Pulmonary artery endothelial cell (primary cell): ENCODE measurements around the gene ZNF316. TPM values are rescaled to one million over a fixed set of nuclear protein-coding genes. Genes with fewer than 3 reads are reported as not detected.
"Not testable (repeated sequence)": the region's sequence is repeated elsewhere in the genome, so short reads cannot be mapped to it uniquely, and the experiment has no call there.

Source experiments
- DNase-seq: peaks from one replicate; pipeline ENCODE4 v3.0.0-alpha.2; 2011; ENCODE audit warnings: low read depth, low spot score
- total RNA-seq: library from RNA; depleted of rRNA; stranded (reverse); fragments of >200 nt; gene quantifications from 2 replicates; pipeline ENCODE4 v1.2.3, GENCODE V29; 2014

The ZNF316 gene
- total RNA-seq, 1 donor from 2014 or later: 10.7 TPM

- DNase-seq: no peak
Observed at GRCh38 chr7:6621195-6622133, 15.7 kb upstream of the ZNF316 start.

DNA sequence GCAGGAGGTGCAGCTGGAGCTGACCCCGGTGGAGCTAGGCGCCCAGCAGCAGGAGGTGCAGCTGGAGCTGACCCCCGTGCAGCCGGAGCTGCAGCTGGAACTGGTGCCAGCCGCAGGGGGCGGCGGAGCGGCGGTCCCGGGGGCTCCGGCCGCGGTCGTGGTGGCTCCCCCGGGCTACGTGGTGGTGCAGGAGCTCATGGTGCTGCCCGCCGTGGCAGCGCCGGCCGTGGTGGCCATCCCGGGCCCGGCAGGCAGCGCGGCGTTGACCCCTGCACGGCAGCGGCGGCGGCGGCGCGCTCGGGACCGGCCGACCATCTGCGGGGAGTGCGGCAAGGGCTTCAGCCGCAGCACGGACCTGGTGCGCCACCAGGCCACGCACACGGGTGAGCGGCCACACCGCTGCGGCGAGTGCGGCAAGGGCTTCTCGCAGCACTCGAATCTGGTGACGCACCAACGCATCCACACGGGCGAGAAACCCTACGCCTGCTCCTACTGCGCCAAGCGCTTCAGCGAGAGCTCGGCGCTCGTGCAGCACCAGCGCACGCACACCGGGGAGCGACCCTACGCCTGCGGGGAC lies 14.9 kb upstream of the ZNF316 start:
- DNase-seq: no peak

DNA sequence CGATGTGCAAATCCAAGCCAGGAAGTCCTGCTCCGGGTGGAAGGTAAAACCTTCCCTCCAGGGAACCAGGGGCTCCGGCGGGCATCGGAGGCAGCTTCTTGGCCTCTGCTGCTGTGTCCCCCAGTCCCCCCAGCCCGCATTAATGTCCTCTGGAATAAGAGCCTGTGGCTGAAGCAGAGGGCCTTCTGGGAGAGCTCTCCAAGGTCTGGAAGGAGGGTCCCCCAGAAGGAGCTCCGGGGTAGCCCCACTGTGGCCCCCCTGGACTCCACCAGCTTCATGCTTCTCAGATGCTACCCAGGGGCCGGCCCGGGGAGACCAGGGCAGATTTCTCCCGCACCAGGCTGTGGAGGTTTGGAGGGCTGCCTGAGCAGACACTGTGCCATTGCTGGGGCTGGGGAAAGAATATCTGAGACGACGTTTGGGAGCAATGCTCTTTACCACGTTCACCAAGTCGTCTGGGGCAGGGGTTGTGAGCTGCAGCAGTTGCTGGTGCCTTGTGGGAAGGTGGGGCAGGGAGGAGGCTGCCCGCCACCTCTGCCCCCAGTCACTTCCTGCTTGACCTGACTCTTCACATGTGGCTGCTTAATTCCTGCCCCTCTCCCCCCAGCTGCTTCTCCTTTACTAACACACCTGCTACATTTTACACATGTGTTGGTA lies 13.4 kb upstream of the ZNF316 start:
- DNase-seq: no peak

GRCh38 chr7:6624246-6624611 lies 12.9 kb upstream of the ZNF316 start:
- DNase-seq: no peak

DNA sequence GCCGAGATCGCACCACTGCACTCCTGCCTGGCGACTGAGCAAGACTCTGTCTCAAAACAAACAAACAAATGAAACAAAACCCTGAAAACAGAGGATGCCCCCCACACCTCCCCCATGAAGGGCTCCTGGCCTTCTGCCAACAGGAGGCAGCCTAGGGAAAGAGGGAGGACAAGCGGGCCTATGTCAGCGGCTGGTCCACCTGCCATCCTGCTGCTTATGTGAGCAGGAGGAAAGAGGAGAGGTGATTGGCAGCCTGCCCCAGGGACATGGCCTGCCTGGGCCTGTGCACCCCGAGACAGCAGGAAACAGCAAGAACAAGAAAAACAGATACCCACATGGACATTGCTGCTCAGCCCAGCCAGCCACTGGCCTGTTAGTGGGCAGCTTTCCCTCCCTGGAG lies 9.1 kb upstream of the ZNF316 start:
- DNase-seq: no peak

- DNase-seq: no peak
Observed at GRCh38 chr7:6630007-6630849, 6.9 kb upstream of the ZNF316 start.

DNA sequence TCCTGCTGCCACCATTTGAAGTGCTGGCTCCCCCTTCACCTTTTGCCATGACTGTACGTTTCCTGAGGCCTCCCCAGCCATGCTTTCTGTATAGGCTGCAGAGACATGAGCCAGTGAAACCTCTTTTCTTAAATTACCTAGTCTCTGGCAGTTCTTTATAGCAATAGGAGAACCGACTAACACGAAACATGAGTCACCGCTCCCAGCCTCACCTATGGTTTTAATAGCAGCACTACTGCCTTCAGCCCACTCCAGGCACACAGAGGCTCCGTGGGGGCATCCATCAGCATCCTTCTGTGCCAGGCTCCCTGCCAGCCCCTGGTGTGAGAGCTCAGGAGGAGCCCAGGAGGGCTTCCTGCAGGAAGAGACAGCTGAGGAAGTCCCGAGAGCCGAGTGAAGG lies 5.5 kb upstream of the ZNF316 start:
- no peak for DNase-seq

DNA sequence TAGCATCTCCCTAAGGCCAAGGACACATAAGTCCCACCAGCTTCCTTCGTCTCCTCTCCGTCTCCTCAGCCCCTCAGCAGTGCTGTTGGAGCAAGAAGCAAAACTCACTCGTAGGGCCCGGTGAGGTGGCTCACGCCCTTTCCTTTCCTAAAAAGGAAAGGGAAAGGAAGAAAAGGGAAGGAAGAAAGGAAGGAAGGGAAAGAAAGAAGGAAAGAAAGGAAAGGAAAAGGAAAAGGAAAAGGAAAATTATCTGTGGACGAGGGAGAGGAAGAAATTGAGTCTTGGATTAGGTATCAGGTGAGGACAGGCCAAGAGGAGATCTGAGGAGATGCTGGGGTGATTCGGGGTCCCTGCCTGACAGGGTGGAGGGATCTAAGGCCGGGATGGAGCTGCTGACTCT lies 3.1 kb upstream of the ZNF316 start:
- DNase-seq: no peak

GRCh38 chr7:6634971-6635370 lies 2.1 kb upstream of the ZNF316 start:
- DNase-seq: not testable (repeated sequence)

GRCh38 chr7:6637544-6638229 lies 569 bp downstream of the ZNF316 start:
- no peak for DNase-seq

DNA sequence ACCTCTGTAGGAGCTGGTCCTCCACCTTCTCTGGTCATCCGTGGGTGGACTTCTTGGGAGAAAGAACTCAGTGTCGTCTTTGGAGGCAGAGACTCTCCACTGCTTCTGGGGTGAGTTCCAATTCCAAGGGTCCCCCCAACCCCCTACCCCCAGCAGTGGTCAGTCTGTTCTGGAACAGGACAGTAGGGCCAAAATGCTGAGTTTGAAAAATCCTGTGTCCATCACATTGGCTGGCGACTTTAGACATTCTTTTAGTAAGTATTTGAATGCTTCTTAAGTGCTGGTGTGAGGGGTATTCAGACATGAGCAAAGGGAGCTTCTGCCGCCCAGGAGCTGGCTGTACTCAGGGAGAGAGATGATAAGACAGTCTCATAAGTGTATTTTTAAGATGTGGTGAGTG lies 1.9 kb downstream of the ZNF316 start:
- DNase-seq: no peak

DNA sequence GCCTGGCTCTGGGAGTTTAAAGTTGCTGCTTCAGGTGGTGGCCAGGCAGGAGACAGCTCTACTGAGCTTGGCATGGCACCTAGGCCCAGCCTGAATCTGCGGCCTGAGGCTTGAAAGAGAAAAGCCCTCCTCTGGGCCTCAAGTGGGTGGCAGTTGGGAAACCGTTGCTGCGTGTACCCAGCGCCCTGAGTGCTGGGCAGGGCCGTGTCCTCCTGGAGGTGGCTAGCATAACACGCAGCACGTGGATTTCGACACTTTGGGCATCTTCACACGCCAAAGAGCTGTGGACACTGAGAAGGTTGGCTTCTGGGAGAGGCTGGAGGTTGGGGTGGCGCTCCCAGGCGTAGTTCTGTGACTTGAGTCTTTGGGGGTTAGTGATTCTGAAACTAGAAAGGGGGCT lies 2.5 kb downstream of the ZNF316 start:
- DNase-seq: no peak

GRCh38 chr7:6640246-6640721 lies 3.2 kb downstream of the ZNF316 start:
- peak; percentile 8 for DNase-seq

- no peak for DNase-seq
Observed at GRCh38 chr7:6641305-6642035, 4.4 kb downstream of the ZNF316 start.

DNA sequence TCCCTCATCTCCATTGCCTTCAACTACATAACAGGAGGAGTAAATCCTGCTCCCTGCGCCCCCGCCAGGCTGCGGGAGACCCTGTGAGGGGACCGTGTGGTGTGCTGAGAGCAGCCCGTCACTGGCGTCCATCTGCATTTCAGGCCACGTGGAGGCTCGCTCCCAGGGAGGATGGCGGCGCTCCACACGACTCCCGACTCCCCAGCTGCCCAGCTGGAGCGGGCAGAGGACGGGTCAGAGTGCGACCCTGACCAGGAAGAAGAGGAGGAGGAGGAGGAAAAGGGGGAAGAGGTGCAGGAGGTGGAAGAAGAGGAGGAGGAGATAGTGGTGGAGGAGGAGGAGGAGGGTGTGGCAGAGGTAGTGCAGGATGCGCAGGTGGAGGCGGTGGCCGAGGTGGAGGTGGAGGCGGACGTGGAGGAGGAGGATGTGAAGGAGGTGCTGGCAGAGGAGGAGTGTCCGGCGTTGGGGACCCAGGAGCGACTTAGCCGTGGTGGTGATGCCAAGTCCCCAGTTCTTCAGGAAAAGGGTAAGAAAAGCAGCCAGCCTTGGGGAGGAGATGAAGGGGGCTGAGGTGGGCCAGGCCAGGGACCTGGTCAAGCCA lies 5.2 kb downstream of the ZNF316 start:
- no peak for DNase-seq

DNA sequence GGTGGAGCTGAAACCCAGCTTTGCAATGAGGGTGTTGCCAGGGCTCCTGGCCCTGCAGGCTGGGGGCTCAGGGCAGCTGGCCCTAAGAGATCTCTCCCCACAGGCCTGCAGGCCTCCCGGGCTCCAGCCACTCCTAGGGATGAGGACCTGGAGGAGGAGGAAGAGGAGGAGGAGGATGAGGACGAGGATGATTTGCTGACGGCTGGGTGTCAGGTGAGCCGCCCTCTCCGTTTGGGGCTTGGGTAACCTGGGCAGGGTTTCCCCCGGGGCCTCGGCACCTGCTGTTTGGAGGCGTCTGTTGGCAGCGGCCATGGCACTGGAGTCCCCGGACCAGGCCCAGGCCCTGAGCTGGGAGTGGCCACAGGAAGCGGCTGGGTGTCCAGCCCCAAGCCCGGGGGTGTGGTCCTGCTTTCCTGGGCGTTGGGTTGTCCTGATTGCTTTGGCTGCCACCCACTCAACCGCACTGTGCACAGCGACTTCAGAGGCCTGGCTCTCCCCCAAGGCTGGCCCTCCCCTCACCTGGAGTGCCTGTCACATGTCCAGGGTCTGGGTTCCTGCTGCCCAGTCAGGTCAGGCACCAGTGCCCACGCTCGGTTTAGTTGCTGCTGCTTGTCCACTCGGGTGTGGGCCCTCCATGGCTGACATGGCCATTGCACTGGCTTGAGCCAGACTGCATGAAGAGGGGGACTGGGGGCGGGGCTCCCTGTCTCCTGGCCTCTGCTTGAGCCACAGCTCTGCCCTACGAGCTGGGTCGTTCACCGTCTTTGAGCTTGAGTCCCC lies 5.9 kb downstream of the ZNF316 start:
- no peak for DNase-seq

DNA sequence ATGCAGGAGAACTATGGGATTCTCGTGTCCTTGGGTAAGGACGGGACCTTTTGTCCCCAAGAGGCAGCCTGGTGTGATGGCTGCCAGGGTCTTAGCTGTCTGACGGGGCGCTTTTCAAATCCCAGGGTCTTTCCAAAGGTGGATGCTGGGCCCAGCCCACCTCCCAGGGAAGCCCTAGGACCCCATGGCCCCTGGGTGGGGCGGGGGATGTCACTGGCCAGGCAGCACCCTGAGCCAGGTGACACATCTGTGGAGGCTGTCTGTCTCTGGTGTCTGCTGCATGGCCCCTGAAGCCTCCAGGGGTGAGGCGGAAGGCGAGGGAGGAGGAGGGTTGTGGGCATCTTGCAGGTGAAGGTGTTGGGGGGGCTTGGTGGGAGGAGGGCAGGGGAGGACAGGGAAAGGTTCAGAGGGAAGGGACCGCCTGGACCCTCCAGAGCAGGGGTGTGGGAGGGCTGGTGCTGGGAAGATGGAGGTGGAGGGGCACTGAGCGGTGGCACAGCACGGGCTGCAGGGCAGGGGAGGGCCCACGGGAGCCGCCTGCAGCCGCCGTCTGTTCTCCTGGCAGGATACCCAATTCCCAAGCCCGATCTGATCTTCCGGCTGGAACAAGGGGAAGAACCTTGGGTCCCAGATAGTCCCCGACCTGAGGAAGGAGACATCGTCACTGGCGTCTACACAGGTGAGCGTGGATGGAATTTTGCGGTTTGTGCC lies 7.0 kb downstream of the ZNF316 start:
- DNase-seq: no peak

DNA sequence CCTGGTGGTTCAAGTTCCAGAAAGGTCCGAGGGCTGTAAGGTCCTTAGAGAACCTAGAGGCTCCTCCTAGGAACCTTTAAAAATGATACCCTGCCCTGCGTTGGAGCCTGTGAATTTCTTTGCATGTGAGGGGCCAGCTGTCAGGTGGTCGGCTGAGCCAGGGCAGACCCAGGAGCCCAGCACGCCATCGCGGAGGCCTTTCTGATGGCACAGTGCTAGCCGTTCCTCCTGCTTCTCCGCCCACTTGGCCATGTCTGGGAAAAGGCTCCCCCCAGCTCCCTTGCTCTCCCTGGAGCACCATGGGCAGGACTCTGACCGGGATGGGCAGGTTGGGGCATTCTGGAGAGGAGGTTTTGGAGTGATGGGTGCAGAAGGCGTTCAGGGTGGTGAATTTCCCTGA lies 7.6 kb downstream of the ZNF316 start:
- DNase-seq: no peak
